ENCODE results near the gene ZNF124.
A peak's percentile ranks its signal among the peaks of the same experiment; 100 is the strongest.
"Not testable (repeated sequence)": the region's sequence is repeated elsewhere in the genome, so short reads cannot be mapped to it uniquely, and the experiment has no call there.

Gene ZNF124

DNA sequence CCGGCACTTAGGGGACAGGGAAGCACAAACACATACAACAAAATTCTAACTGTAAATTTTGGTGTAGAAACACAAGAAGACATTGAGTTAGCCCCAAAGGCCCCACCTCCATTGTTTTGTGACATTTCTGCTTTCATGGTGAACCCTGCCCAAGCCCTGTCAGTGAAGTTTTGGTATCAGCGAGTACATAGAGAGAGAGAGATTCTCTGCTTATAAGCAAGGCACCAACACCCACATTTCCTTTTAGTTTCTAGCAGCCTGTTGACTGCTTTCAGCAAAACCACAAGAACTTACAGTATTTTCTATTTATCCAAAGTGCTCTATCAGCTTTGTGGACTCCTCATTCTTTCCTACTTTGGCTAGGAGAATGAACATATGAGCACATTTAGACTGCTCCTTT, 24.0 kb downstream of the ZNF124 start:
- no peak overlapping the region for H3K4me3 ChIP-seq (ENCODE audit: control insufficient read depth, low read depth, low read length)
- TF ChIP-seq CTCF (conservative IDR thresholded peaks at IDR 0.05; ENCODE audit: control insufficient read depth, insufficient read depth, low read depth, low read length), result no peak
- DNase-seq (ENCODE audit: low read depth), result no peak

DNA sequence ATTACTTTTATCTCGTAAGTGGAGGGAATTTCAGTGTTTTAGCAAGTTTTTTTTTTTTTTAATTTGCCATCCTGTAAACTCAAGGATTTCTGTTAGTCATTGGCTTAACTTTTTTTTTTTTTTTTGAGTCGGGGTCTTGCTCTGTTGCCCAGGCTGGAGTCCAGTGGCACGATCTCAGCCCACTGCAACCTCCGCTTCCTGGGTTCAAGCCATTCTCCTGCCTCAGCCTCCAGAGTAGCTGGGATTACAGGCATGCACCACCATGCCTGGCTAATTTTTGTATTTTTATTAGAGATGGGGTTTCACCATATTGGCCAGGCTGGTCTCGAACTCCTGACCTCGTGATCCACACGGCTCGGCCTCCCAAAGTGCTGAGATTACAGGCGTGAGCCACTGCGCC, 24.7 kb downstream of the ZNF124 start:
- not testable (repeated sequence) for DNase-seq (ENCODE audit: low read depth); H3K4me3 ChIP-seq (ENCODE audit: control insufficient read depth, low read depth, low read length)

DNA sequence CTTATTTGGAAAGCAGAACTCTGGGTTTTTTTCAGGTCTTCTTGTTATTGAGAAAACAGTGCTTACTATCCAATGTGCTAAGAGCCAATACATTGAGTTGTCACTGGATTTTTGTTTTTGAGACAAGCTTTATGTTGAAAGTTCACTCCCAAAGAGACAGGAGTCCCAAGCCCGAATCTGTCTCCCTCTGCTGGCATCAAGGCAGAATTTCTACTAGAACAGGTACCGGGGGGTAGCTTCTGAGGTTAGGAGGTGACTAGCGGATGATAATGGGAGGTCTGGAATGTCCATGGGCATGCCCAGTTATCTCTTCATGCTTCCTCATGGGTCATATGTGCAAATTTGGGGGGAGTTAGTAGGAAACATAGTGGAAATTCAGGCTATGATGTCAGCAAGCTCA, 25.1 kb downstream of the ZNF124 start:
- TF ChIP-seq CTCF (conservative IDR thresholded peaks at IDR 0.05; ENCODE audit: control insufficient read depth, insufficient read depth, low read depth, low read length), result peak; percentile 19
- H3K4me3 ChIP-seq (ENCODE audit: control insufficient read depth, low read depth, low read length), result no peak overlapping the region
- DNase-seq (ENCODE audit: low read depth), result no peak

DNA sequence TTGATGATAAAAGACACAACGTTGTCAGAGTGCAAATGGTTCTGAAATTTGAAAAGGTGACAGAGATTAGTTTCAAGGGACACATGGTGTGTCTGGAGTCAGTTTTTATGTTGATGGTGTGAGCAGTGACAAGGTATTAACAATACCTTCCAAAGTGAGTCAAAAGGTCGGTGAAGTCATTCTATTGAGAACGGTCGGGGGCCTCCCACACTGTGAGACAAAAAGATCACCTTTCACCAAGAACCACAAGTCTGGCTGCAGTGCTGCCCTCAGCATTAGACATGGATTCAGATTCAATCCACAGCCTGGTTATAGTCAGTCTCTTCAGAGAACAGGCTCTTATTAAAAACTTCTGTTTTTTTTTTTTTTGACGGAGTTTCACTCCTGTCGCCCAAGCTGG, 26.5 kb downstream of the ZNF124 start:
- DNase-seq (ENCODE audit: low read depth), result no peak
- no peak for TF ChIP-seq CTCF (conservative IDR thresholded peaks at IDR 0.05; ENCODE audit: control insufficient read depth, insufficient read depth, low read depth, low read length)
- no peak overlapping the region for H3K4me3 ChIP-seq (ENCODE audit: control insufficient read depth, low read depth, low read length)

- not testable (repeated sequence) for H3K4me3 ChIP-seq (ENCODE audit: control insufficient read depth, low read depth, low read length); DNase-seq (ENCODE audit: low read depth)
These were observed 32.3 kb downstream of the ZNF124 start for GRCh38 chr1:247139557-247139956.

DNA sequence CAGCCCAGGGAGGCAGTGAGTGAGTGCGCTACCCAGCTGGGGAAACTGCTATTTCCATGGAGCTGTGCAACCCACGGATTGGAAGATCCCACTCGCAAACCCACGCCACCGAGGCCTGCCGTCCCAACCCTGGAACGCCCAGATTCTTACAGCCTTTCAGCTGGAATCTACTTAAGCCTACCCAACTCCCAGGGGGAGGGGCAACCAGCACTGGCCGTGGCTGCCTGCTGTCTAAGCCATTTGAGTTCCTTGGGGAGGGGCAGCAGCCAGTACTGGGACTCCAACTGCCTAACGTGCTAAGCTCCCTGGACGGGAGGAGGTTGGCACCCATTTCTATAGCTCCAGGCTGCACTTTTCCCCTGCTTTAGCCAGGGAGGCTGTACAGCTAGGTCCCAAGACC, 40.6 kb downstream of the ZNF124 start:
- DNase-seq (ENCODE audit: low read depth), result no peak
- TF ChIP-seq CTCF (conservative IDR thresholded peaks at IDR 0.05; ENCODE audit: control insufficient read depth, insufficient read depth, low read depth, low read length), result no peak
- no peak overlapping the region for H3K4me3 ChIP-seq (ENCODE audit: control insufficient read depth, low read depth, low read length)

DNA sequence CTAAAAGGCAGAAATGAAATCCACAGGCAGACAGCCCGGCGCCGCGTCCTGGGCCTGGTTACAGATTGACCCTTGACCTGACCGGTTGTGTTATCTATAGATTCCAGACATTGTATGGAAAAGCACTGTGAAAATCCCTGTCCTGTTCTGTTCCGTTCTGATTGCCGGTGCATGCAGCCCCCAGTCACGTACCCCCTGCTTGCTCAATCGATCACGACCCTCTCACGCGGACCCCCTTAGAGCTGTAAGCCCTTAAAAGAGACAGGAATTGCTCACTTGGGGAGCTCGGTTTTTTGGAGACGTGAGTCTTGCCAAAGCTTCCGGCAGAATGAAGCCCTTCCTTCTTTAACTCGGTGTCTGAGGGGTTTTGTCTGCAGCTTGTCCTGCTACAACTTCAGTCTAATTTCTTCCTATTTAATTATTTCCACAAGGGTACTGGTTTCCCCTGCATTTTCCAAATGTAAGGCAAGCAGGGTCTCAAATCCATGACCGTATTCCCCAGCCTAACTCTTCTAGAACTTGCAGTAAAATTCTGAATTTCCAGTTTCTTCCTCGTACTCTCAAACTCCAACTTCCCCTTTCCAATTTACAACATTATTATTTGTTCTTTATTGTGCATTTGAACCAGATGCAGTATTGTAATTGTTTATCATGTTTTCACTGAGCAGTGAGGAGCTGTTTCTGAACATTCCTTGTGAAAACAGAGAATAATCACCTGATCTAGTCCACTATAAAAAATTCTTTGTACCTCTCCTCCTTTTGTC, 44.1 kb downstream of the ZNF124 start:
- peak overlapping the region; percentile 1 for H3K4me3 ChIP-seq (ENCODE audit: control insufficient read depth, low read depth, low read length)
- DNase-seq (ENCODE audit: low read depth), result not testable (repeated sequence)

DNA sequence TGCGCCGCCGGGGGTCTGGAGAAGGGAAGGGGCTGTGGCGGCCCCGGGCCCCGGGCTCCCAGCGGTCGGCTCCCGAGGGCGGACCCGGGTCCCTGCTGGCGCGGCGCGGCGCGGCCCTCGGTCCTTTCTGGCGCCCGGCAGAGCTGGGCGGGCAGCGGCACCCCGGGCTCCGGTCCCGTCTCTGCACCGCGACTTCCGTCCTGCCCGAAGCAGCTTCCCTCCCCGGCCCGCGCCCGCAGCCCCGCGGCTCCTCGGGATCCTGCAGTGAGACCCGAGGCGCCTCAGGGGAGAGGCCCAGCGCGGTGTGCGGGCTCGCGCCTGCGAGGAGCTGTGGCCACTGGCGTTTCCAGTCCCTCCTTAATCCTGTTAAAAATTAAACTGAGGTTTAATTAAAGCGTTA, 45.2 kb downstream of the ZNF124 start:
- not testable (repeated sequence) for DNase-seq (ENCODE audit: low read depth); H3K4me3 ChIP-seq (ENCODE audit: control insufficient read depth, low read depth, low read length)

DNA sequence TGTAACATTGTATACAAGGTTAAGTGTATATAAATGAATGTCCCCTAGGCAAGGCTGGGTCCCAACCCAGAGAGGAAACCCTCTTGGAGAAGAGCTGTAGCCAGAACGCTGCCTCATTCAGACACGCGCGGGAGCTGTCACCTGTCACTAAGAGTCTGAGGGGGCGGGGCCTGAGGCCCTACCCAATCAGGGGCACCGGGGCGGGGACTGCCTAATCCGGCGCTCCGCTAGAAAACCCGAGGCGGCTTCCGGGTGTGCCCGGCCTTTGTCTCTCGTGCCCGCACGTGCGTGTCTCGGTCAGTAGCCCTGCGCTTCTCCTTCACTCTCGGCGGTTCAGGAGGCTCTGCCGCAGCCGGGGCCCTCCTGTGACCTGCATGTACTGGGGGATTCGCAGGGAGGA, 45.7 kb downstream of the ZNF124 start:
- not testable (repeated sequence) for DNase-seq (ENCODE audit: low read depth); H3K4me3 ChIP-seq (ENCODE audit: control insufficient read depth, low read depth, low read length)

All from fibroblast of mammary gland (primary cell).